ENCODE results near the gene PER1.
"Not testable (repeated sequence)": the region's sequence is repeated elsewhere in the genome, so short reads cannot be mapped to it uniquely, and the experiment has no call there.

DNA sequence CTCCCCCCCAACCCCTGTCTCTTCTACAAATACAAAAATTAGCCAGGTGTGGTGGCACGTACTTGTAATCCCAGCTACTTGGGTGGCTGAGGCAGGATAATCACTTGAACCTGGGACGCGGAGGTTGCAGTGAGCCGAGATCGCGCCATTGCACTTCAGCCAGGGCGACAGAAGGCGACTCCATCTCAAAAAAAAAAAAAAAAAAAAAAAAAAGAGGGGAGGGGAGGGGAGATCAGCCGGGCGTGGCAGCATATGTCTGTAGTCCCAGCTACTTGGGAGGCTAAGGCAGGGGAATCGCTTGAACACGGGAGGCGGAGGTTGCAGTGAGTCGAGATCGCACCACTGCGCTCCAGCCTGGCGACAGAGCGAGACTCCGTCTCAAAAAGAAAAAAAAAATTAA, 18.0 kb upstream of the PER1 start:
- TF ChIP-seq POLR2AphosphoS5 (IDR thresholded peaks at IDR 0.05; ENCODE audit: low read depth, low read length) = not testable (repeated sequence)
- TF ChIP-seq, protein P1, sequence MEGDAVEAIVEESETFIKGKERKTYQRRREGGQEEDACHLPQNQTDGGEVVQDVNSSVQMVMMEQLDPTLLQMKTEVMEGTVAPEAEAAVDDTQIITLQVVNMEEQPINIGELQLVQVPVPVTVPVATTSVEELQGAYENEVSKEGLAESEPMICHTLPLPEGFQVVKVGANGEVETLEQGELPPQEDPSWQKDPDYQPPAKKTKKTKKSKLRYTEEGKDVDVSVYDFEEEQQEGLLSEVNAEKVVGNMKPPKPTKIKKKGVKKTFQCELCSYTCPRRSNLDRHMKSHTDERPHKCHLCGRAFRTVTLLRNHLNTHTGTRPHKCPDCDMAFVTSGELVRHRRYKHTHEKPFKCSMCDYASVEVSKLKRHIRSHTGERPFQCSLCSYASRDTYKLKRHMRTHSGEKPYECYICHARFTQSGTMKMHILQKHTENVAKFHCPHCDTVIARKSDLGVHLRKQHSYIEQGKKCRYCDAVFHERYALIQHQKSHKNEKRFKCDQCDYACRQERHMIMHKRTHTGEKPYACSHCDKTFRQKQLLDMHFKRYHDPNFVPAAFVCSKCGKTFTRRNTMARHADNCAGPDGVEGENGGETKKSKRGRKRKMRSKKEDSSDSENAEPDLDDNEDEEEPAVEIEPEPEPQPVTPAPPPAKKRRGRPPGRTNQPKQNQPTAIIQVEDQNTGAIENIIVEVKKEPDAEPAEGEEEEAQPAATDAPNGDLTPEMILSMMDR (IDR thresholded peaks at IDR 0.05) = not testable (repeated sequence)
- TF ChIP-seq, protein P2, sequence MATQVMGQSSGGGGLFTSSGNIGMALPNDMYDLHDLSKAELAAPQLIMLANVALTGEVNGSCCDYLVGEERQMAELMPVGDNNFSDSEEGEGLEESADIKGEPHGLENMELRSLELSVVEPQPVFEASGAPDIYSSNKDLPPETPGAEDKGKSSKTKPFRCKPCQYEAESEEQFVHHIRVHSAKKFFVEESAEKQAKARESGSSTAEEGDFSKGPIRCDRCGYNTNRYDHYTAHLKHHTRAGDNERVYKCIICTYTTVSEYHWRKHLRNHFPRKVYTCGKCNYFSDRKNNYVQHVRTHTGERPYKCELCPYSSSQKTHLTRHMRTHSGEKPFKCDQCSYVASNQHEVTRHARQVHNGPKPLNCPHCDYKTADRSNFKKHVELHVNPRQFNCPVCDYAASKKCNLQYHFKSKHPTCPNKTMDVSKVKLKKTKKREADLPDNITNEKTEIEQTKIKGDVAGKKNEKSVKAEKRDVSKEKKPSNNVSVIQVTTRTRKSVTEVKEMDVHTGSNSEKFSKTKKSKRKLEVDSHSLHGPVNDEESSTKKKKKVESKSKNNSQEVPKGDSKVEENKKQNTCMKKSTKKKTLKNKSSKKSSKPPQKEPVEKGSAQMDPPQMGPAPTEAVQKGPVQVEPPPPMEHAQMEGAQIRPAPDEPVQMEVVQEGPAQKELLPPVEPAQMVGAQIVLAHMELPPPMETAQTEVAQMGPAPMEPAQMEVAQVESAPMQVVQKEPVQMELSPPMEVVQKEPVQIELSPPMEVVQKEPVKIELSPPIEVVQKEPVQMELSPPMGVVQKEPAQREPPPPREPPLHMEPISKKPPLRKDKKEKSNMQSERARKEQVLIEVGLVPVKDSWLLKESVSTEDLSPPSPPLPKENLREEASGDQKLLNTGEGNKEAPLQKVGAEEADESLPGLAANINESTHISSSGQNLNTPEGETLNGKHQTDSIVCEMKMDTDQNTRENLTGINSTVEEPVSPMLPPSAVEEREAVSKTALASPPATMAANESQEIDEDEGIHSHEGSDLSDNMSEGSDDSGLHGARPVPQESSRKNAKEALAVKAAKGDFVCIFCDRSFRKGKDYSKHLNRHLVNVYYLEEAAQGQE (IDR thresholded peaks at IDR 0.05; ENCODE audit: insufficient read depth in 1 of 2, low read depth in 2 of 2, low read length in 1 of 2) = not testable (repeated sequence)

Data from Panc1 (cell line).